Body of pancreas (tissue), 4 donors: ENCODE measurements around the gene ZNF543. TPM values are rescaled to one million over a fixed set of nuclear protein-coding genes. Genes with fewer than 3 reads are reported as not detected.

ENCODE experiments used
- ATAC-seq: fragments of 150-250 bp; one replicate; pipeline ENCODE4 v1.9.1; 2016
- DNase-seq, 4 donors: peaks; one replicate each; pipeline ENCODE4 v3.0.0-alpha.2; 2019
- H3K27ac ChIP-seq, 4 donors: fragments of 200-600 bp; sonication (generic); 1 replicate in 3 of 4; 2 replicates in 1 of 4; pipeline versions ENCODE4 v1.5.1 to v1.6.1; 2016 to 2019; ENCODE audit warnings: mild to moderate bottlenecking in 1 of 4, mixed read lengths in 1 of 4, moderate library complexity in 1 of 4
- H3K27me3 ChIP-seq, 2 donors: fragments of 200-600 bp; sonication (generic); one replicate each; pipeline ENCODE4 v1.6.0; 2016; ENCODE audit warnings: mild to moderate bottlenecking in 1 of 2
- H3K36me3 ChIP-seq, 2 donors: fragments of 200-600 bp; sonication (generic); replicated peaks in 1 of 2; 2 replicates each; pipeline ENCODE4 v1.5.1; 2016; ENCODE audit warnings: low read depth in 2 of 2; ENCODE audit not compliant: insufficient read depth in 1 of 2
- H3K4me1 ChIP-seq: fragments of 200-600 bp; sonication (generic); one replicate; pipeline ENCODE4 v1.6.0; 2016
- H3K4me3 ChIP-seq, 2 donors: fragments of 200-600 bp; sonication (generic); 1 replicate in 1 of 2; 2 replicates in 1 of 2; pipeline ENCODE4 v1.5.1; 2016 to 2019
- H3K9me3 ChIP-seq, 3 donors: fragments of 200-600 bp; sonication (generic); 1 replicate in 2 of 3; 2 replicates in 1 of 3; pipeline ENCODE4 v1.5.1; 2016
- CTCF ChIP-seq, 7 experiments: fragments of 450-650 bp in 4 of 7; fragments of 200-600 bp in 3 of 7; sonication (generic) in 3 of 7; IDR thresholded peaks; one replicate each; pipeline ENCODE4 v1.5.1; 2016 to 2019; ENCODE audit warnings: antibody characterized with exemption in 7 of 7
- POLR2A ChIP-seq, 3 donors: fragments of 450-650 bp; IDR thresholded peaks; one replicate each; pipeline ENCODE4 v1.6.1; 2016; ENCODE audit warnings: antibody characterized with exemption in 3 of 3, mild to moderate bottlenecking in 2 of 3
- WGBS, 2 donors: methylation state at CpG; one replicate each; pipeline ENCODE4 v1.1.5; 2017; 5-methylcytosine and 5-hydroxymethylcytosine counted together
- intact Hi-C: fragments of 100-400 bp; cut with DNase I; formaldehyde crosslinking; loops from one replicate; pipeline ENCODE4 v1.15.1; 2023
- total RNA-seq, 2 donors: library from RNA; depleted of rRNA; stranded (reverse); fragments of >200 nt; gene quantifications; one replicate each; pipeline ENCODE4 v1.1.0, GENCODE V29; 2016

ZNF543 gene
- total RNA-seq, 2 donors from 2014 or later = 0.33 to 3.9 TPM

GRCh38 chr19:57302020-57302465 is 18.2 kb upstream of the ZNF543 start:
- H3K4me1 ChIP-seq = no peaks in the 10 kb centered on the region
- no peak overlapping the region for H3K4me3 ChIP-seq
- WGBS, 2 donors = 86% methylated on average over 1 of the region's 1 CpG; no CpG with 5 or more reads in 1 of the 2 donors
- ATAC-seq (no peak), DNase-seq (no peak)
- intact Hi-C loops = no loop called here
- TF ChIP-seq CTCF (IDR thresholded peaks at IDR 0.05) (no peak), POLR2A (IDR thresholded peaks at IDR 0.05) (no peak)
- H3K27ac ChIP-seq = no peak overlapping the region
- H3K36me3 ChIP-seq = peaks cover 0 to 2% of the 10 kb centered on the region in 2 donors
- peaks cover 0 to 16% (median 0%) of the 10 kb centered on the region in 3 donors for H3K9me3 ChIP-seq
- no peaks in the 10 kb centered on the region for H3K27me3 ChIP-seq

- peaks cover 0 to 2% of the 10 kb centered on the region in 2 donors for H3K36me3 ChIP-seq
- 63 to 87% methylated on average over 6 to 7 of the region's 7 CpGs for WGBS, 2 donors
- H3K9me3 ChIP-seq = peaks cover 0 to 16% (median 0%) of the 10 kb centered on the region in 3 donors
- ATAC-seq (no peak), DNase-seq (no peak)
- no peak overlapping the region for H3K4me3 ChIP-seq
- H3K27me3 ChIP-seq = no peaks in the 10 kb centered on the region
- H3K4me1 ChIP-seq = no peaks in the 10 kb centered on the region
- intact Hi-C loops = no loop called here
- TF ChIP-seq POLR2A (IDR thresholded peaks at IDR 0.05) = no peak
- H3K27ac ChIP-seq = no peak overlapping the region
Measured at GRCh38 chr19:57302727-57303401, 17.4 kb upstream of the ZNF543 start.

GRCh38 chr19:57305056-57305455 is 15.2 kb upstream of the ZNF543 start:
- intact Hi-C loops = no loop called here
- ATAC-seq = no peak
- DNase-seq = no peak
- Histone ChIP-seq H3K36me3 (peaks cover 0 to 2% of the 10 kb centered on the region in 2 donors), H3K4me1 (no peaks in the 10 kb centered on the region), H3K27ac (no peak overlapping the region), H3K27me3 (no peaks in the 10 kb centered on the region), H3K9me3 (peaks cover 0 to 24% (median 0%) of the 10 kb centered on the region in 3 donors), H3K4me3 (no peak overlapping the region)
- TF ChIP-seq POLR2A (IDR thresholded peaks at IDR 0.05) (no peak), CTCF (IDR thresholded peaks at IDR 0.05) (no peak)
- 0 to 90% methylated on average over 1 of the region's 1 CpG for WGBS, 2 donors

GRCh38 chr19:57308514-57308913 is 11.8 kb upstream of the ZNF543 start:
- H3K4me3 ChIP-seq = no peak overlapping the region
- intact Hi-C loops = no loop called here
- no peaks in the 10 kb centered on the region for H3K4me1 ChIP-seq
- no peaks in the 10 kb centered on the region for H3K27me3 ChIP-seq
- no peak for ATAC-seq
- no peak for TF ChIP-seq POLR2A (IDR thresholded peaks at IDR 0.05)
- no peak for TF ChIP-seq CTCF (IDR thresholded peaks at IDR 0.05)
- H3K9me3 ChIP-seq = peaks cover 0 to 8% (median 0%) of the 10 kb centered on the region in 3 donors
- H3K27ac ChIP-seq = no peak overlapping the region
- H3K36me3 ChIP-seq = no peaks in the 10 kb centered on the region
- DNase-seq = no peak

- H3K4me1 ChIP-seq = no peaks in the 10 kb centered on the region
- no peaks in the 10 kb centered on the region for H3K27me3 ChIP-seq
- no peak for TF ChIP-seq POLR2A (IDR thresholded peaks at IDR 0.05)
- TF ChIP-seq CTCF (IDR thresholded peaks at IDR 0.05) = no peak
- WGBS, 2 donors = 73 to 88% methylated on average over 2 of the region's 2 CpGs
- H3K9me3 ChIP-seq = peaks cover 0 to 8% (median 0%) of the 10 kb centered on the region in 3 donors
- ATAC-seq (no peak), DNase-seq (no peak)
- no peaks in the 10 kb centered on the region for H3K36me3 ChIP-seq
- H3K4me3 ChIP-seq = no peak overlapping the region
- no peak overlapping the region for H3K27ac ChIP-seq
- intact Hi-C loops = no loop called here
Measured at GRCh38 chr19:57310792-57311191, 9.5 kb upstream of the ZNF543 start.
